Osteocyte (in vitro differentiated cells): ENCODE measurements around the gene GET3. TPM values are rescaled to one million over a fixed set of nuclear protein-coding genes. Genes with fewer than 3 reads are reported as not detected.

Experiments
- DNase-seq: peaks from one replicate; pipeline ENCODE4 v3.0.0; 2021; ENCODE audit warnings: mixed read lengths; ENCODE audit not compliant: unreplicated experiment; ENCODE audit errors: extremely low spot score
- H3K27ac Mint-ChIP-seq: one replicate; pipeline ENCODE4 v1.8.0; 2021; ENCODE audit warnings: mild to moderate bottlenecking, mixed read lengths; ENCODE audit not compliant: unreplicated experiment
- H3K27me3 Mint-ChIP-seq: one replicate; pipeline ENCODE4 v1.8.0; 2021; ENCODE audit warnings: mixed read lengths; ENCODE audit not compliant: unreplicated experiment
- H3K36me3 Mint-ChIP-seq: one replicate; pipeline ENCODE4 v1.8.0; 2021; ENCODE audit warnings: mixed read lengths; ENCODE audit not compliant: unreplicated experiment
- H3K4me1 Mint-ChIP-seq: one replicate; pipeline ENCODE4 v1.8.0; 2021; ENCODE audit warnings: mixed read lengths; ENCODE audit not compliant: unreplicated experiment
- H3K4me3 Mint-ChIP-seq: one replicate; pipeline ENCODE4 v1.8.0; 2021; ENCODE audit warnings: mild to moderate bottlenecking, moderate library complexity, mixed read lengths; ENCODE audit not compliant: unreplicated experiment
- H3K9me3 Mint-ChIP-seq: one replicate; pipeline ENCODE4 v1.8.0; 2021; ENCODE audit warnings: mixed read lengths; ENCODE audit not compliant: unreplicated experiment
- CTCF ChIP-seq: fragments of 200-600 bp; sonication (generic); IDR thresholded peaks from 2 replicates; pipeline ENCODE4 v1.5.0; 2021; ENCODE audit warnings: antibody characterized with exemption, mild to moderate bottlenecking, moderate library complexity
- total RNA-seq: library from RNA; stranded (reverse); gene quantifications from 2 replicates; pipeline ENCODE4 v1.2.1, GENCODE V29; 2021

GET3 gene
- total RNA-seq, 1 donor from 2014 or later = 72.1 TPM

- H3K27me3 Mint-ChIP-seq = no peaks in the 10 kb centered on the region
- DNase-seq = no peak
- peak overlapping the region; percentile 62 for H3K4me3 Mint-ChIP-seq
- H3K36me3 Mint-ChIP-seq = no peaks in the 10 kb centered on the region
- peaks cover 42% of the 10 kb centered on the region for H3K4me1 Mint-ChIP-seq
- no peaks in the 10 kb centered on the region for H3K9me3 Mint-ChIP-seq
- TF ChIP-seq CTCF = no peak
- no peak overlapping the region for H3K27ac Mint-ChIP-seq
Measured at GRCh38 chr19:12783849-12784393, 46.6 kb downstream of the GET3 start.

- H3K4me3 Mint-ChIP-seq = no peak overlapping the region
- no peak overlapping the region for H3K27ac Mint-ChIP-seq
- H3K36me3 Mint-ChIP-seq = no peaks in the 10 kb centered on the region
- H3K9me3 Mint-ChIP-seq = no peaks in the 10 kb centered on the region
- no peaks in the 10 kb centered on the region for H3K27me3 Mint-ChIP-seq
- TF ChIP-seq CTCF = no peak
- H3K4me1 Mint-ChIP-seq = peaks cover 42% of the 10 kb centered on the region
- no peak for DNase-seq
Measured at GRCh38 chr19:12784394-12784870, 47.1 kb downstream of the GET3 start.

DNA sequence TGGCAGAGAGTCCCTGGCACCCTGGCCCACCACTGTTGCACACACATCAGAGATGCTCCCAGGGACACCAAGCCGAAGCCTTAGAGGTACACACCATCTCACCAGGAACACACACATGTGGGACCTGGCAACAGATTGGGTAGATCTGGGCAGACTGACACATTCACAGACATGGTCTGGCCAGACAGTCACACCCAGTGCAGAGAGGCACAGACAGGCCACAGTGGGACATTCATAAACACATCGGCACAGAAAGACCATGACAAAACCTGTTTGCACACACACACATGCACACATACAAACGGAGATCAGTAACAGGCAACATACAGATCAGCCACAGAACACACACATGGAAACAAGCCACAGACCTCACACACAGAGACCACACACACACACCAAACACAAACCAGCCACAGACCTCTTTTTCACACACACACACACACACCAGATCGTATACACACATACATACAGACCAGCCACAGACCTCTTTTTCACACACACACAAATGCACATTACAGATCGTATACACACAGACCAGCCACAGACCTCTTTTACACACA lies 47.7 kb downstream of the GET3 start:
- DNase-seq = no peak
- no peak overlapping the region for H3K27ac Mint-ChIP-seq
- H3K4me3 Mint-ChIP-seq = no peak overlapping the region
- H3K4me1 Mint-ChIP-seq = peaks cover 36% of the 10 kb centered on the region
- H3K36me3 Mint-ChIP-seq = no peaks in the 10 kb centered on the region
- H3K27me3 Mint-ChIP-seq = no peaks in the 10 kb centered on the region
- no peaks in the 10 kb centered on the region for H3K9me3 Mint-ChIP-seq
- no peak for TF ChIP-seq CTCF

GRCh38 chr19:12785431-12786031 lies 48.2 kb downstream of the GET3 start:
- Mint-ChIP-seq H3K4me3 (no peak overlapping the region), H3K36me3 (no peaks in the 10 kb centered on the region), H3K27ac (no peak overlapping the region), H3K9me3 (no peaks in the 10 kb centered on the region), H3K27me3 (no peaks in the 10 kb centered on the region), H3K4me1 (peaks cover 38% of the 10 kb centered on the region)
- no peak for TF ChIP-seq CTCF
- no peak for DNase-seq

- TF ChIP-seq CTCF = no peak
Measured at GRCh38 chr19:12786141-12786870, 49.0 kb downstream of the GET3 start.

More at GRCh38 chr19:12786141-12786870, 49.0 kb downstream of the GET3 start:
- Mint-ChIP-seq H3K27ac (peak overlapping the region; percentile 85), H3K9me3 (no peaks in the 10 kb centered on the region), H3K4me3 (no peak overlapping the region), H3K4me1 (peaks cover 44% of the 10 kb centered on the region), H3K27me3 (no peaks in the 10 kb centered on the region), H3K36me3 (no peaks in the 10 kb centered on the region)
- DNase-seq = no peak
